ENCODE measurements around the gene BRSK1. TPM values are rescaled to one million over a fixed set of nuclear protein-coding genes. Genes with fewer than 3 reads are reported as not detected.

The BRSK1 gene
- total RNA-seq, 1 donor, result 4.0 TPM

DNA sequence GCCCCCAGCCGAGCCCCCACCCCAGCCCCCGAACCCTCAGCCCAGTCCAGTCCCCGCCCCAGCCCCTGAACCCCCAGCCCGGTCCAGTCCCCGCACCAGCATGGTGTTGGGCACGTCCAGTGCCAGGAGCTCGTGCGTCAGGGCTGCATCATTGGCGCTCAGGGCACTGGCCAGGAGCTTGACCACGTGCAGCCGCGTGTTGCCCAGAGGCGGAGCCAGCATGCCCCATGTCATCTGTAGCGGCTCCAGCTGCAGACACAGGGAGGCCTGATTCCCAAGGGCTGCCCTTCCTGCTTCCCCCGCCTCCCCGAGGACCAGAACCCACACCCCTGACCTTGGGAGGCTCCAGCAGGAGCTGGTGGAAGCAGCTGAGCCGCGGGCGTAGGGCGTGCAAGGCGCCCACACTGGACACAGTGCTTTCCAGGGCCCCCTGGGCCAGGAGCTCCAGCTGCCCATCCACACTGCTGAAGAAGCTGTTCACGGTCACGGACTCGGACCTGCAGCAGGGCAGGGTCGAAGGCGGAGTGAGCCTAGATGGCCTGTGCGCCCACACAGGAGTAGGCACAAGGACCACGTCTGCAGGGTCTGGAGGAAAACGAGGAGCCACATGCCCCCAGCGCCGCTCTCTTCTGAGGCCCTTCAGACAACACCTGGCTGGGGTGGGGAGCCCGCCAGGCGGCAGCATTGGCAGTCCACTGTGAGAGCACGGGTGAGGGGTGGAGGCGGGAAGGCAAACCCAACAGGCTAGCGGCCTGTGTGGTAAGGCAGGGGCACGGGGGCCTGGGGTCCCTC, 42.5 kb upstream of the BRSK1 start:
- H3K4me1 ChIP-seq (ENCODE audit: insufficient read depth, low read length), result no peaks in the 10 kb centered on the region
- no peak overlapping the region for H3K4me2 ChIP-seq (ENCODE audit: insufficient read depth, low read length)
- H3K79me2 ChIP-seq (ENCODE audit: insufficient read depth, low read length), result peaks cover 13% of the 10 kb centered on the region
- H3K9me3 ChIP-seq (ENCODE audit: low read depth, low read length), result no peaks in the 10 kb centered on the region
- peak; percentile 65 for DNase-seq (ENCODE audit: insufficient read length, low spot score, missing footprints)
- no peaks in the 10 kb centered on the region for H3K27me3 ChIP-seq (ENCODE audit: insufficient read depth, low read length)
- no peak overlapping the region for H3K4me3 ChIP-seq (ENCODE audit: insufficient read depth, low read length)
- peaks cover 79% of the 10 kb centered on the region for H3K36me3 ChIP-seq (ENCODE audit: insufficient read depth, low read length)
- TF ChIP-seq, protein P1, sequence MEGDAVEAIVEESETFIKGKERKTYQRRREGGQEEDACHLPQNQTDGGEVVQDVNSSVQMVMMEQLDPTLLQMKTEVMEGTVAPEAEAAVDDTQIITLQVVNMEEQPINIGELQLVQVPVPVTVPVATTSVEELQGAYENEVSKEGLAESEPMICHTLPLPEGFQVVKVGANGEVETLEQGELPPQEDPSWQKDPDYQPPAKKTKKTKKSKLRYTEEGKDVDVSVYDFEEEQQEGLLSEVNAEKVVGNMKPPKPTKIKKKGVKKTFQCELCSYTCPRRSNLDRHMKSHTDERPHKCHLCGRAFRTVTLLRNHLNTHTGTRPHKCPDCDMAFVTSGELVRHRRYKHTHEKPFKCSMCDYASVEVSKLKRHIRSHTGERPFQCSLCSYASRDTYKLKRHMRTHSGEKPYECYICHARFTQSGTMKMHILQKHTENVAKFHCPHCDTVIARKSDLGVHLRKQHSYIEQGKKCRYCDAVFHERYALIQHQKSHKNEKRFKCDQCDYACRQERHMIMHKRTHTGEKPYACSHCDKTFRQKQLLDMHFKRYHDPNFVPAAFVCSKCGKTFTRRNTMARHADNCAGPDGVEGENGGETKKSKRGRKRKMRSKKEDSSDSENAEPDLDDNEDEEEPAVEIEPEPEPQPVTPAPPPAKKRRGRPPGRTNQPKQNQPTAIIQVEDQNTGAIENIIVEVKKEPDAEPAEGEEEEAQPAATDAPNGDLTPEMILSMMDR (IDR thresholded peaks at IDR 0.05; ENCODE audit: extremely low read depth, low read depth, low read length), result no peak
- no peak overlapping the region for H3K27ac ChIP-seq (ENCODE audit: low read depth, low read length)
- peaks cover 10% of the 10 kb centered on the region for H4K20me1 ChIP-seq (ENCODE audit: insufficient read depth, low read length)
- H2AFZ ChIP-seq (ENCODE audit: low read length), result no peak overlapping the region

DNA sequence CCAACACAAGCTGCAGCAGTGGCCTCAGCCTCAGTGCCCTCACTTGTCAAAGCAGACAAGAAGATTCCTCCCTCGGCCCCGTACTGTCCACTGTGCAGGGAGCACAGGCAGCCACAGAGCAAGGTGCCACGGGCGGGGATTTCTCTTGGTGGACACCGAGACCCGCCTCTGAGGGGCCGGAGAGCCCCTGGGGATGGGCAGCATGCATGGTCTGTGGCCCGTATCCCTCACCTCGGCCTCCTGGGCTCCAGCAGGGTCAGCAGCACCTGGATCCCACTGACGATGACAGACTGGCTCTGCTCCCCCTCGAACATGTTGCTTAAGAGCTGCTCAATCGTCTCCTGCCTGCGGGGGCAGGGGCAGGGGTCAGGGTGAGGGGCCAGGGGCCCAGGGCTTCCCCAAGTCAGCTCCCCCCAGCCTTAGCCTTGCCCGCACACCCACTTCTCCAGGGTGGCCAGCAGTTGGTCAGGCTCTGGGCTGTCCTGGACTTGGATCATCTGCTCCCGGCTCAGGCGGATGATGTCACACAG, 41.8 kb upstream of the BRSK1 start:
- Histone ChIP-seq H3K36me3 (ENCODE audit: insufficient read depth, low read length) (peaks cover 79% of the 10 kb centered on the region), H3K27me3 (ENCODE audit: insufficient read depth, low read length) (no peaks in the 10 kb centered on the region)
- TF ChIP-seq, protein P1 (IDR thresholded peaks at IDR 0.05; ENCODE audit: extremely low read depth, low read depth, low read length), result no peak

DNA sequence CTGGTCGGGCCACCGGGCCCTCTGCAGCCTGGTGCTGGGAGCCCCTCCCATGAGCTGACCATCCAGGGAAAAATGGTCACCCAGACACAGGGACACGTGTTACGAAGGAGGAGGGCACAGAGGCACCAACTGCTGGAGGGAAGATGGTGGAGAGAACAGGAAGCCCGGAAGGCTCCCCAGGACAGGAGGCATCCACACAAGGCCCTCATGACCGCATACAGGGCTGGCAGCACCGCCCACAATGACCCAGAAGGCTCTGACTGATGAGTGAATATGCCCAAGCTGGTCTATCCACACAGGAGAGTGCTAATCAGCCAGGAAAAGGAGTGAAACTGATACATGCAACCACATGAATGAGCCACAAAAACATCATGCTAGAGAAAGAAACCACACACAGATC, 41.3 kb upstream of the BRSK1 start:
- TF ChIP-seq, protein P1 (IDR thresholded peaks at IDR 0.05; ENCODE audit: extremely low read depth, low read depth, low read length), result no peak
- no peaks in the 10 kb centered on the region for H3K4me1 ChIP-seq (ENCODE audit: insufficient read depth, low read length)
- H2AFZ ChIP-seq (ENCODE audit: low read length), result no peak overlapping the region
- no peak overlapping the region for H3K4me2 ChIP-seq (ENCODE audit: insufficient read depth, low read length)
- peaks cover 21% of the 10 kb centered on the region for H4K20me1 ChIP-seq (ENCODE audit: insufficient read depth, low read length)
- peaks cover 25% of the 10 kb centered on the region for H3K79me2 ChIP-seq (ENCODE audit: insufficient read depth, low read length)
- H3K36me3 ChIP-seq (ENCODE audit: insufficient read depth, low read length), result peaks cover 74% of the 10 kb centered on the region
- H3K4me3 ChIP-seq (ENCODE audit: insufficient read depth, low read length), result no peak overlapping the region
- H3K9me3 ChIP-seq (ENCODE audit: low read depth, low read length), result no peaks in the 10 kb centered on the region
- peak; percentile 72 for DNase-seq (ENCODE audit: insufficient read length, low spot score, missing footprints)
- H3K27ac ChIP-seq (ENCODE audit: low read depth, low read length), result no peak overlapping the region
- no peaks in the 10 kb centered on the region for H3K27me3 ChIP-seq (ENCODE audit: insufficient read depth, low read length)

More for the DNA sequence above, 41.8 kb upstream of the BRSK1 start:
- Histone ChIP-seq H3K4me2 (ENCODE audit: insufficient read depth, low read length) (no peak overlapping the region), H3K79me2 (ENCODE audit: insufficient read depth, low read length) (peaks cover 19% of the 10 kb centered on the region), H3K4me1 (ENCODE audit: insufficient read depth, low read length) (no peaks in the 10 kb centered on the region), H3K9me3 (ENCODE audit: low read depth, low read length) (no peaks in the 10 kb centered on the region), H3K27ac (ENCODE audit: low read depth, low read length) (no peak overlapping the region), H2AFZ (ENCODE audit: low read length) (no peak overlapping the region), H3K4me3 (ENCODE audit: insufficient read depth, low read length) (no peak overlapping the region), H4K20me1 (ENCODE audit: insufficient read depth, low read length) (peaks cover 16% of the 10 kb centered on the region)
- peak; percentile 45 for DNase-seq (ENCODE audit: insufficient read length, low spot score, missing footprints)

DNA sequence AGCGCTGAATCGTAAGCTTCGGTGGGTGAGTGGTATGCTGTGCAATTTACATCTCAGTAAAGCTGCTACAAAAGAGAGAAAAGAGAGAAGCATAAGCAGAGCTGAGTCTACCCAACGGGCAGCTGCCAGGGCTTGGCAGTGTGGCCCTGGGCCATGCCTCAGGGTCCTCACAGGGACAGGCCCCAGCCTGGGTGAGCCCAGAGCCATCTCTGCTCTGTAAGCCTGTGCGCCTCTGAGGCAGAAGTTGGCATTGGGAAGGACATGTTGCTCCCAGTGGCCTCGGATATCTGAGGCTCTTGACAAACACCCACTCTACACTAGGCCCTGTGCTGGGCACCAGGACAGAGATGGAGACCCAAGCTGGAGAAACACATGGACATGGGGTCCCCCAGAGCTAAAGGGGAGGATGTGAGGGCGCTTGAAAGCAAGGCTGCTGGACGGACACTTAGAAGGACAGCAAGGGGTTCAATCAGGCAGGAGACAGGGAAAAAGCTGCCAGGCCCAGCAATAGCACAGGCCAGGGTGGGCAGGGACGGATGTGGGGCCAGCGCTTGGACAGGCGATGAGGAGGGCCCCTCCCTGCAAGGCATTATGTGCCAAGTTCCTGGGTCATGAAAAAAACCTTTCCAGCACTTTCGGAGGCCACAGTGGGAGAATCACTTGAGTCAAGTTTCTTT, 39.7 kb upstream of the BRSK1 start:
- H3K36me3 ChIP-seq (ENCODE audit: insufficient read depth, low read length), result peaks cover 62% of the 10 kb centered on the region
- peak; percentile 73 for DNase-seq (ENCODE audit: insufficient read length, low spot score, missing footprints)
- H4K20me1 ChIP-seq (ENCODE audit: insufficient read depth, low read length), result peaks cover 37% of the 10 kb centered on the region
- no peaks in the 10 kb centered on the region for H3K9me3 ChIP-seq (ENCODE audit: low read depth, low read length)
- H3K4me1 ChIP-seq (ENCODE audit: insufficient read depth, low read length), result no peaks in the 10 kb centered on the region
- TF ChIP-seq, protein P1 (IDR thresholded peaks at IDR 0.05; ENCODE audit: extremely low read depth, low read depth, low read length), result no peak
- H3K27ac ChIP-seq (ENCODE audit: low read depth, low read length), result no peak overlapping the region
- H3K4me3 ChIP-seq (ENCODE audit: insufficient read depth, low read length), result no peak overlapping the region
- peaks cover 41% of the 10 kb centered on the region for H3K79me2 ChIP-seq (ENCODE audit: insufficient read depth, low read length)
- no peak overlapping the region for H3K4me2 ChIP-seq (ENCODE audit: insufficient read depth, low read length)
- H2AFZ ChIP-seq (ENCODE audit: low read length), result no peak overlapping the region
- no peaks in the 10 kb centered on the region for H3K27me3 ChIP-seq (ENCODE audit: insufficient read depth, low read length)
